GM19328 (cell line): ENCODE results near the gene LTBP1.

Experiments used
- ATAC-seq: cut with Tn5 transposase; IDR thresholded peaks from one replicate; pipeline ENCODE4 v1.9.1; 2021; ENCODE audit warnings: mild to moderate bottlenecking, moderate library complexity; ENCODE audit not compliant: unreplicated experiment

The LTBP1 gene

DNA sequence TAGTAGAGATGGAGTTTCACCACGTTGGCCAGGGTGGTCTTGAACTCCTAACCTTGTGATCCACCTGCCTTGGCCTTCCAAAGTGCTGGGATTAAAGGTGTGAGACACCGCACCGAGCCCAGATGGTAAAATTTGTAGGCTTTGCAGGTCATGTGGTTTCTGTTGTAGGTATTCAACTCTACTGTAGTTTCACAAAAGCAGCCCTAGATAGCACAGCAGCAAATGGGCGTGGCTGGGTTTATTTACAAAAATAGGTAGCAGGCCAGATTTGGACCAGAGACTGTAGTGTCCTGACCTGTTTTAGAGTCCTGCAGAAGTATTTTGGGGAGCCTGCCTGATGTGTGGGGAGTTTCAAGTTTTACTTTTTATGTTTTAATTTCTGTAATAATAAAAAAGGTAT lies 445.6 kb downstream of the LTBP1 start:
- ATAC-seq: no peak

DNA sequence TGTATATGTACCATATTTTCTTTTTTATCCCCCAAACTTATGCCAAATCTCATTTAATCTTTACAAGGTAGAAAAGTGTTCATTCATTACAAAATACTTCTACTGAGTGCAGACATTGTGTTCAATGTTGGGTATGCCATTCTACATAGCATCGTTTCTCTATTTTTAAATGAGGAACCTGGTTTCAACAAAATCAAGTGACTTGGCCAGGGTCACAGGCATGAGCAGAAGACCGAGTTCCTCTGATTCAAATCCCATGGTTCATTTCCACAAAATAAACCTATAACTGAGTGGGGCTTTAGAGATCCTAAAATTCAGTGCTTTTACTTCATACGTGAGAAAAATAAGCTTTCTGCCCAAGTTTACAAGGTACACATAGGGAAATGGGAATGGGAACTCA lies 448.3 kb downstream of the LTBP1 start:
- ATAC-seq: no peak

DNA sequence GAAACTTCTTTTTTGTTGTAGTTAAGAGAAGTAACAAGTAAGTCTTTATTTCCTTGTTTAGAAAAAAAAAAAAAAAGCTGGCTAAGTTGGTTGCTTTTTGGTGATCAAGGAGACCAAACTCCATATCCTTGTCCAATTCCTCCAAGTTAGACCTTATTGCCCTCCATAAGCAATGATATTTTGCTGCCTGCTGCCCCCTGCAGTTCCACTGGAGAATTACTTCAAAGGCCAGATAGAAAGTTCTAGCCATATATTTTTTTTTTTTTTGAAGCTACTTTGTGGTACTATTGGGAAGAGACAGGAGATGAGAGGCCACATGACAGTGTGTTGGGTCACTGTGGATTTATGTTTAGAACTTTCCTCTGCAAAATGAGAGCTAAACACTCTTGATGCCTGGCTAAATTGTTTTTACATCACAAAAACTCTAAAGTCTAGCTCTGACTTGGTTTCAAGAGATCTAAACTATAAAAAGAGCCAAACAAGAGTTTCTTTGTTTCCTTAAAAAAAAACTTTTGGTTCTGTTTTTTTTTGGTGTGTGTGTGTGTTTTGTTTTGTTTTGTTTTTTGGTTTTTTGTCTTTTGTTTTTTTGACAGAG lies 449.0 kb downstream of the LTBP1 start:
- no peak for ATAC-seq

DNA sequence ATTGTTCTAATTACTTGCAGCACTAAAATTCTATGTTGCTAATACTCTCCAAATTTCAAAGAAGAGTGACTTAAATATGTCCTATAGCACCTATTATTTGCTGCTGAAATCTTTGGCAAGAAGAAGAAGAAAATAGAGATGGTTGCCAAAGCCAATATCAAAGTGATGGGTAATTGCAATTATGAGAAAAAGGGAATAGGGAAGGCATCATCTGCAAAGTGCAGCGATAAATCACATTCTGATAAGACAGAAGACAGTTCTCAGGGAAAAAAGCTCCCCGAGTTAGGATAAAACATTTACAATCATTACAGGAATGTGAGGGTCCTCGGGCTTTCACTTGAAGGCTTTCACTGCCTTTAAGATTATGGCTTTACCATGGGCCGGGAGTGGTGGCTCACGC lies 457.6 kb downstream of the LTBP1 start:
- no peak for ATAC-seq

DNA sequence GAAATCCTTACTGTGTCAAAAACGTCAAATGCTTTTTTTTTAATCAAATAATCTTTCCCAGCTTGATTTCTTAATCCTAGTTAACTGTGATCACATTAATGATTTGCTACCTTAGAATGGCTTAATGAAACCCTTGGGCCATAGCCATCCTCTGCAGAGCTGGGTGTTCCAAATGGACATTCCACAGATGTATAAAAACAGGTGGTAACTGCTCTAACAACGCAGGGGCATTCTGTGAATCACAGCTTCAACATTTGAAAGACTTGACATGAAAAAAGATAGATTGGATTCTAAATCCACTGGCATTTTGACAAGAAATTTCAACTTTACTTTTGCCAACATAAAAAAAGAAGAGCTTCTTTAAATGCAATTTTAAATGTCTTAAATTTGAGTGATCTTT lies 459.9 kb downstream of the LTBP1 start:
- ATAC-seq: no peak

DNA sequence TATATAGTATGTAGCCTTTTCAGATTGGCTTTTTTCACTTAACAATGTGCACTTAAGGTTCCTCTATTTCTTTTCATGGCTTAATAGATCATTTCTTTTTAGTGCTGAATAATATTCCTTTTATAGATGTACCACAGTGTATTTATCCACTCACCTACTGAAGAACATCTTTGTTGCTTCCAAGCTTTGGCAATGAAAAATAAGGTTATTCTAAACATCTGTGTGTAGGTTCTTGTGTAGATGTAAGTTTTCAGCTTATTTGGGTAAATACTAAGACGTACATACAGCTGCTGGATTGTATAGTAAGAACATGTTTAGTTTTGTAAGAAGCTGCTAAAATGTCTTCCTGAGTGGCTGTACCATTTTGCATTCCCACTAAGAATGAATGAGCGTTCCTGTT lies 461.4 kb downstream of the LTBP1 start:
- ATAC-seq: no peak

DNA sequence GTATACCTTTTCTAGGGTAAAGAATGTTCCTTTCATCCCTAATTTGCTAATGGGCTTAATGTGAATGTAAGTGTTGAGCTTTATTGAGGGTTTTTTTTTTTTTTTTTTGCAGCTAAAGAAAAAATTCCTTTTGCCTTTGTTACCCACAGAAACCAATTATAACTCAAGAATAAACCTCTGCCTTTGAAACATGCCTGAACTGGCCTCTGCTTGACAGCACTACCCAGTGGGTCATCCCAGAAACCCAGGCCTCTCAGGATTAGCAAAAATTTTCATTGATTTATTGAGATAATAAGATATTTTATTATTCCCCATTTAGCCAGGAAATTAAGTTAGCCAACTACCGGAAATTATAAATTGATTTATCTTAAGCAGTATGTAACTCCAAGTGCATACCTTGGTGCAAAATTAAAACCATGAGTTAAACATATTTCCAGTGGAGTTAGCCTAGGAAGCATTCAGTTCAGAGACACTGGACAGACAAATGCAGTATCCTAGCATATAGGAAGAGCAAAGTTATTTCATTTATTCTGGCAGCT lies 462.7 kb downstream of the LTBP1 start:
- ATAC-seq: no peak

DNA sequence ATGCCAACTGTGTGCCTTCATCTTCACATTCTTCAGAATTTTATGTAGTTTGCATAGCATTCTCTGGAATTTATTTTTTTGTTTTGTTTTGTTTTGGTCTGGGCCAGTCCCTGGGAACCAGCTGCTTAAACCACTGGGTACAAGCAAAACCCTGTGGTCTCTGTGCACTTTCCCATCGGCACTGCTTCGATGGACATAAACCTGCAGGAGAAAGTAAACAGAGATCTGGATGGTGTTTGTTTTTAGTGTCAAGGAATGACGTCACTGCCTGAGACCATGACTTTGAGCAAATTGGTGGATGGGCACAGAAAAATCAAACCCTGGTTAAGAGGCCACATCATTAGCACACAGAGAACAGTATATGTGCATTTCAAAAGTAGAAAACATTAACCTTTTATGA lies 465.0 kb downstream of the LTBP1 start:
- no peak for ATAC-seq

DNA sequence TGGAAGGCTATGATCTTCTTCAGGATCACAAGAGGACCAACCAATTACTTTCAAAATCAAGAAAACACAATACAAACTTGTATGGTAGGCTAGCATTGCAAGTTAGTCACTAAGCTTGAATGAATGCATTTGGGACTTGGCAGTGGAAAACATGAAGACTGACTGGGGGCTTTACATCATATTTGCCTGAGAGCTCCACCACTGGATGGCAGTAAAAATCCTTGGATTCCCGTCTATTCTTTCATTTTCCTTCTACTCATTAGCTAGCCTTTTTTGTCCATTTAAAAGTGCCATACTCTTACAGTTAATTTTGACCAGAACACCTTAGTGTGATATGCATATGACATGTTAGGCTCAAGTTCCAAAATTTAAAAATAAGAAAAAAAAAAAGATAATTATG lies 466.2 kb downstream of the LTBP1 start:
- no peak for ATAC-seq

DNA sequence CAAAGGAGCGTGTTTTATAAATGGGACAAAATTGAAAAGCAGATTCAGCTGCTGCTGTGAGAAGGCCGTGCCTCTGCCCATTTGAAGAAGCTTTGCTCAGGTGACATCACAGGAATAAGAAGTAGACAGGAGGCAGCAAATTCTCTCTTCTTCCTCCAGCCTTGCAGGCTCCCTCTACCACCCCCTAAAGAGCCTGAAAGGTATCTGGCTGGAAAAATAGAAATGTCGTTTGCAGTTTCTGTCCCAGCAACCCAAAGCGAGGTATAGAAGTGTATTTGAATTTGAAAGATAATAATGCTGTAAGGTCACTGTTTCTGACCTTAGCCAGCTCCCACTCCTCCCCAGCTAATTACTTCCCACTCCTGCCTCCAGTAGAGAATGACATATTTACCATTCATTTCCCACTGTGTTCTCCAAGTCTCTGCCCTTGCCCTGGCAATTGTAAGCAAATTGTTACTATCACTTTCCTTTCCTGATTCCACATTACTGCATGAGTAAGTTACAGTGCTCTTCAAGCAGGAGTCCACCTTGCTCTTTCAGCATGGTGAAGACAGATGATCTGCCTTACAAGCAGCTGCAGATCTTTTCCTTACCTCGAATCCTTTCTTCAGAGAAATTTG lies 472.9 kb downstream of the LTBP1 start:
- no peak for ATAC-seq

DNA sequence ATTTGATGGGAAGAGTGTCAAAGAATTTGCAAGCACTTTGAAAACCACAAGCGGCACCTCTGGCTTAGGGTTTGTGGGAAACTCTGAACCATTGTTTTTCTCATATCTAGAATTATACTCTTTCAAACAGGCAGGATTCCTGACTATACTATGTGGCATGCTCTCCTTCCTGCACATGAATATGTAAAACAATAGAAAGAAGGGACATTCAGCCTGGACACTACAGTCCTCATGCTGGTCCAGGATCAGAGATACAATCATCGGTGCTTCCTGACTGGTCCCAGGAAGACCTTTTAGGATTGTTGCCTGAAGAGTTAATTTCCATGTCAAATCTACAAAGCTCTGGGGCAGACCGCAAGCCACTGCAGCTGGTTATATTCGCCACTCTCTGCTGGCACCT lies 474.0 kb downstream of the LTBP1 start:
- ATAC-seq: no peak

DNA sequence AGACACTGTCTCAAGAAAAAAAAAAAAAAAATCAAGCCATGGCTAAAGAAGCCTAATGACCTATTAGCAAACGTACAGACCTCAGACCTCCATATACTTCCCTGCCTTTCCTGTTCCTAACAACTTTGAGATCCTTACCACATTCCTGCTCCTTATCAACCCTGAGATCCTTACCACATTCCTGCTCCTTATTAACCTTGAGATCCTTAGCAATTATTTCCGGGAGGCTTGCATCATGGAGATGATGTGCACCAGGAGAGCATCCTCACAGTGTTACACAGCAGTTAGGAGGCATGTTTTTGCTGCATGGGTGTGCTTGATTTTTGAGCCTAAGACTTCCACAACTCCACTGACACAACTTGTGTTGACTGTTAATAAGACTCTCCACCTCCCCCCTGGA lies 475.1 kb downstream of the LTBP1 start:
- ATAC-seq: no peak

DNA sequence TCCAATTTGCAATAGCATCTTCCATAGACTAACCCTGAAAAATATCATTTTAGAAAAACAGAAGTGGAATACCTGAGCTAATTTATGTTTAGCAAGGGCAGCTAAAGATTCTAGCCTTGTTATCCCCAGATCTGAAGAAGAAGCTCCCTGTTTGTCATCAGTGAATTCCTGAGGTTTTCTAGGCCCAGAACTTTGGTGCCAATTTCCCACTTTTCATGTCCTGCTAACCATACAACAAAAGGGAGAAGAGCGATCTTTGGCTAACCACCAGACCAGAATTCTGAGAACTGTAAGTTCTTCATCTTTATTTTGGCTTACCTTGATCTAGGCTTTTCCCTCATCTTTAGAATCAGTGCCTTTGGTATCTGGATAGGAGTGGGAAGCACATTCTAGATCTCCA lies 478.4 kb downstream of the LTBP1 start:
- no peak for ATAC-seq

DNA sequence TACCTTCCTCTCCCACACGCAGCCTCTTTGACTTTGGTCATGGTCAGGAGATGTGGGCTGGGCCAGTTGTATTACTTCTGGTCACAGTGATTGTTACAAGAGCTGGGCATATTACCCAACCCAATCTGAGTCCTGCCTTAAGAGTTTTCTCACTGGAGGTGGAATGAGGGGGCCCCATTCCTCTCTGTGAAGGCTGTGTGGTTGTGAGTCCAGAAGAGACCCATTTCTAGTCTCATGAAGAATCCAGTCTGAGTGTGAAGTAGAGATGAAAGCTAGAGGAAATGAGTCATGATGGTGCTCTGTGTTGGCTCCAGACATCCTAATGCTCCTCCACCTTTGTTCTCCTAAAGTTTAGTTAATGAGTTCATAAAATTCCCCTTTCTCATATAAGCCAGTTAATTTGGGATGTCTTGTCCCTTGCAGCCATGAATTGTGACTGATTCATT lies 478.9 kb downstream of the LTBP1 start:
- ATAC-seq: no peak

DNA sequence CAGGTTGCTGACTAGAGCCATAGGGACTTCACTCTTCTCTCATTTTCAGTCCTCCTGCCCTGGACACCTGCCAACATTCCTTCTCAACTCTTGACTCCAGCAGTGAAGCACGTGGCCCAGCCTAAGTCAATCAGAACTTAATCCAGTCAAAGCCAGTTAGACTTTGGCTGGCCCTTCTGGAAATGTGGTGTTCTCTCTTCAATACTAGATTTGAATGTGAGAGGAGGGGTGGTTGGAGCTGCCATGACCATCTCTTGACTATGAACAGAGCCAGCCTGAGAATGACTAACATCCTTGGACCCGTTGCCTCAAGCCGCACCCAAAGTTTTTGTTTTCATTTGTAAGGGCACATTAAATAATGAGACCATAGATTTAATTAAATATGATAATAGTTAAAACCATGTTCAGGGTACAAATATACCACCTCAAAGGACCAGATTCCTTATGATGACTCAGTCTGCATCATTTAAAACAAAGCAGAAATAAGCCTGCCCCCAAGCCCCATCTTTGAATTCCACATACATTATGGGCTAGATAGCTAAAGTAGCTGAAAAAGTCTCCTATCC lies 480.0 kb downstream of the LTBP1 start:
- ATAC-seq: no peak

DNA sequence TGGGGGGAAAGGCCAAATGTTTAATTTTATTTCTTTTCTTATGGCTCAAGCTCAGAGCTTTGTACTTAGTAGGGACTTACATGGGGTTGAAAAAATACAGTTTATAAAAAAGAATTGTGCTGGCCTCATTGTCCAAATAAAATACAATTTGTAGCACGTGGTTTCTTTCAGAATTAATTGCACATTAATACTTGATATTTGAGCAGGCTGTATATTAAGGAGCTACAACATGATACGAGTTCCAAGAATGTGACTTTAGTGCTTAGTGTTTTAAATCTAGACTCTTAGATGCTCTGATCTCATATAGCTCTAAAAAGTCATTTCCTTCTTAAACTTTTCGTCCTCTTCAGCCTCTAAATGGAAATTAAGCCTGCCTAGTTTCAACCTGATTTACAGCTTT lies 483.3 kb downstream of the LTBP1 start:
- no peak for ATAC-seq

DNA sequence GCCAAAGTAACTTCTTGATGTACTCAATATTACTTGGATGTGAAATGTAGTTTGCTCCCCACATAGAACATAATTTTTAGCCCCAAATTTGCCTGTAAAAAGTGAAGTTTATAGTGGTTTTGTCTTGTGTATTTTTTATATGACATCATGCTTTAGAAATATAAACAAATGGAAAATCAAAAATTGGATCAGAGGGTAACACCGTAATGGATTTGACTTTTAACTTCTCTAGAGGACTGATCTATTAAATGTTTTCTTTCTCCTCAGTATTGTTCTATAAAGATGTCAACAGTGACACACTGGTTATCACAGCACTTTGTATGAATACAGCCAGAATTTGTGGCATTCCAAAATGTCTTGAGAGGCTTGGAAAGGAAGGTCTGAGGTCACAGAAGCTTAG lies 484.1 kb downstream of the LTBP1 start:
- ATAC-seq: no peak

DNA sequence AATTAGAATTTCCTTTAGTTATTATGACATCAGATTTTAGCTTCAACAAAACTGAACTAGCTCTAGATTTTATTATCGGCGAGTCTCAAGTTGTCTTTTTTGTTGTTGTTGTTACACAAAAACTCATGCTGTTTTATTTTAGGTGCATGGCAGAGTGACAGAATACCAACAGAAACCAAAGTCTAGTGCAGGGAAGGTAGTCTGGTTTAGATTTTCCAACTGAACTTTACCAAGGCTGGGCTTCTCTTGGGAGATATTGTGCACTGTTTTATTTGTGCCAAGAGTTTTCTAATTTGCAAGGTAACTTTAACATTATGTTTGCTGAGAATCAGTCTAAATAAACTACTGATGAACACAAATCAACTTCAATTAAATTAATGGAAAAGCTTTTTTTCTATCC lies 486.1 kb downstream of the LTBP1 start:
- no peak for ATAC-seq

DNA sequence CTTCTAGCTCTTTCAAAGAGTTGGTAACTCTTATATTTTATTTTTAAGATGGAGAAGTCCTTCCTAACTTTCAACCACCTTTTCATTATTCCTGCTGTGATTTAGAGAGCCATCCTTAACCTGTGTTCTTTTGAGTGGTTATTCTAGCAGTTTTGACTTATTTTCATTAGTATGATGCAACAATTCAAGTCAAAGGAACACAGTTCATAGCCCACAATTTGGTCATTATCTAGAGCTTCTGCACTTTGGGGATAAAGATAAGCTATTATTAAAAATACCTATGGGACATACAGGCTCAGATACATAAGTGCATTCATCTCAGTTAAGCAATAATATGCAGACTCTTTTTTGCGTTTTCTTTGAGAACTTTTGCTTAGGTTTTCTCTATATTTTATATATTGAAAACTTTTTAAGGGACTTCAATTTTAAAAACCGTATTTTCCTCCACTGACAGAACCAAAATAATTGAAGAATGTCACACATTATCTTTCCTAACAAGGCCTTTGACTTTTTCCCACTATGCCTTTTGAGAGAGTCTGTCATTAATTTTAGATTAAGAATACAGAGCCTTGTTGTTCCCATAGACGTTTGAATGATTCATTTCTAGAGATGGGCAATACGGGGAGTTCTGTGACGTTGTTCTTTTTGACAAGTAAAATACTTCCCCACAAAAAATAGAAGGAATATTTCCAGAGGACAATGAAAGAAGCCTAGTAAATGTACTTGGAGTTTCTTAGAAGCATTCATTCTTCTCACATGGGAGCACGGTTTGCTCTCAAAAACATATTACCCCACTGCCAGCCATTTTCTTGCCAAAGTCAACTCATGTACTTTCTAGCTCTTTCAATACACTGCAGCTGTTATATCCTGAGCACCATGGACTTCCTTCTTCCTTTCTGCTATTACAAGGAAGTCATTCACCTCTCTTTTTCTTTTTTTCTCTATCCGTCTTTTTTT lies 486.8 kb downstream of the LTBP1 start:
- no peak for ATAC-seq

DNA sequence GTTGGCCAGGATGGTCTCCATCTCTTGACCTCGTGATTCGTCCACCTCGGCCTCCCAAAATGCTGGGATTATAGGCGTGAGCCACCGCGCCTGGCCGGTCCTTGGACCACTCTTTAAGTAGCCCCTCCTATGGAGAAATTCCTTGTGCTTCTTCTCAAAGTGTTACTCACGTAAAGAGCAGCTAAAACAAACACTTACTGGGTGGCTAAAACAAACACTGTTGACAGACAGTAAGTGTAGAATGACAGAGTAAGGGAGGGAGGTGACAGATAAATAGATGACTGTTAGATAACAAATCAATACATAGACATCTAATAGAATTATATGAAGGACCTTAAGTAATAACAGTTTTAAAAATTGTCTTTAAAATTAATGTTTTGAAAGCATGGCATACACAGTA lies 488.8 kb downstream of the LTBP1 start:
- ATAC-seq: no peak

DNA sequence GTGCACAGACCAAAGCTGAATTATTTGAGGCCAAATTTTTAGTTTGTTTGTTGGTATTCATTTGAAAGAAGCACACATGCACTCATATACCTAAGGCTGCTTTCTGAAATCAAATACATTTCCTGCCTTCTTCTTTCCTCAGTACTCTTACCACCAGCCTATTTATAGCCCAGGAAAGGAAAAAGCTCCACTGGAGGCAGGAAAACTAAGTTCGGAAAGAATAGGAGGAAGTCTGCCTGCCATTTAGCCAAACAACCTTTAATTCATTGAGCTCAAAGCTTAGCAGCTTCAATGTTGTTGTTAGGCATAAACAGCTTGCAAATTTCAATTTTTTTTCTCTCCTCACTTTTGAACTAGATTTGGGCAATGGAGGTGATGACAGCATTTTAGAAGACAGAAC lies 489.3 kb downstream of the LTBP1 start:
- ATAC-seq: no peak
